OCI-M2 (cell line): ENCODE data around the gene CUL2.
"Not testable (repeated sequence)": the region's sequence is repeated elsewhere in the genome, so short reads cannot be mapped to it uniquely, and the experiment has no call there.

Experiments
- DNase-seq: peaks from one replicate; lab custom pipeline; 2025; ENCODE audit not compliant: unreplicated experiment; lab: John Stamatoyannopoulos, UW

CUL2 gene

DNA sequence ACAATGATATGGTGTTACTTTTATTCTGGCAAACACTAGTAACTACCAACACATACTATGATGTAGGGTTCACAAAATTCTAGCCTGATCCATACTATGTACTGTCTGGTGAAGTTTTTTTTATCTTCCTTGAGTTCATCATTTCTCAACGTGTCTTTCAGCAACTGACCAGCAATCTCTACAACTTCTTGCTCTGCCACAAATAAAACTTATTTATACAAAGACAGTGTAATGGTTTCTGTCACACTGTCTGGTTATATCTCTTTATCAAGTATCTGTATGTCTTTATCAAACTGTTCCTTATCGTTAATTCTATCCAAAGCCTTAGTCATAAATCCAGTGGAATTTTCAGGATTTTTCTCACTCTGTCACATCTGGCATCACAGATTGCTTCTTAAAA is 69.7 kb downstream of the CUL2 start:
- DNase-seq = no peak

DNA sequence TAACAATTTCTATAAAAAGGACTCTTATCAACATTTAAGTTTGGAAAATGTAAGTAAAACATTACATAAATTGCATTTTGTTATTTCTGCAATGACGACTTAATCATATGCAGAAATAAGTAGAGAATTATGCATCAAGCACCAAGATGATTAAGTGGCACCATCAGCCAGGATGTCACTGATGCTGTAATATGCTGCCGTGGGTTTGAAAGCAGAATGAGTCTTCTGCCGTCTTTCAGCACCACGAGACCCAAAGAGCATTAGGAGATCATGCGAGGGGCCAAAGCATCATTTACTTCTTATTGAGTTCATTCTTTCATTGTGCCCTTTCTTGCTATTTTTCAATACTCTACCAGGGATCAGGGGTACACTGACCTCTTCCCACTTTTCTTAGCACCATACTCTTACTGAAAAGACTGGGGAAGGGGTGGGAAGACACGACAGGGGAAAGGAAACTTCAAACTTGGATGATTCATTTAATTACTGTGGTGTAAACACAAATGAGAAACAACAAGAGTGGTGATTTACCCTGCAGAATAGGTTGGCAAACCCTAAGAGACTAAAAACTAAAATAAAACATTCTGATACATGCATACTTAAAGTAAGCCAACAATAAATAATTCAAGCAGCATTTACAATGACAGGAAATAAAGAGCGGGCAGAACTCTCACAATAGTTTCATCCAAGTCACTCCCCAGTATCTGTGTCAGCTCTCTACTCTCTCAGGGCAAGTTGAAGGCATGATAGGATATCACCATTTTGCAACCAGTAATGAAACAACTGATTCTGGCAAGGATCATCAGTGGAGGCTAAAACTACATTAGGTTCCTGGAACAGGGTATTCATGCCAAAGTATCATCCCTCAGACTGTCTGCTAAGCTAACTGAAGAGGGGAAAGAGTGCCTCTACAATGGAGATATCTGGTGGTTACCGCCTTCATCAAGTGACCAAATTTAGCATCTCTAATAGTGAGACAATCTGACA is 70.8 kb downstream of the CUL2 start:
- DNase-seq = no peak

DNA sequence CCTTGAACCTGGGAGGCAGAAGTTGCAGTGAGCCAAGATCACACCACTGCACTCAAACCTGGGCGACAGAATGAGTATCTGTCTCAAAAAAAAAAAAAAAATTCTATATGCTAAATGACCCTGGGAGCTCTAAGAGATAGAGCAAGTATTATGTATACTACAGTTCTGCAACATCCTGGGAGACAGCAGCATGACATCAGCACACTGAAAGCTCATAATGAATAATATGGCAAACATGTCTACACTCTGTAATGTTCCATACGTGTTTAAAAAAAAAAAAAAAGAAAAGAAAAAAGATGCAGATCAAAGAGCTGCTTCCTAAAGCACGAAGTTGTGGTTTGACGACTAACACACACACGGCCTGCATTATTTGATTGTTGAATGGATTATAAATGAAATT is 72.5 kb downstream of the CUL2 start:
- no peak for DNase-seq

DNA sequence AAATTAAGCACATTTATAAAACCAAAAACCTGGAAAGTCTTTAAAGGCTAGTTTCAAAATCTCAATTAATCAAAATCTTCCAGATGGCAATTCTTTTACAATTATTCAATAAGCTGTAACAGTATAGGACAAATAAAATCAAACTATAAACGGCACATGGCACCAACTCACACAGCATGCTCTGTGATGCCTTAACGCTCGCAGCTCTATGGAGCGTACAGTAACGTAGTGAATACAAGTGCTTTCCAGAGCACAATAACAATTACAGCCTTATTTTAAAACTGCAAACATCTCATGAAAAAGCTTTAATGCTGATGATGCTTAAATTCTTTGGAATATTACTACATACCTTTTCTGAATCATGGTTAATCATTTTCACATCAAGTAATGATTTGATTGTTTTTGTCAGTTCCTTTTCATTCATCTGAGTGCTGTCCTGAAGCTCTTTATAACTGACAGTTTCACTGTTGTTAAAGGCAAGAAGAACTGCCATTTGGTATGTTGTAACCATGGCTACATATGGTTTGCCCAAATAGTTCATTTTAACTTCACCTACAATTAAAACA is 74.2 kb downstream of the CUL2 start:
- no peak for DNase-seq

- no peak for DNase-seq
Measured at GRCh38 chr10:35012781-35013180, 77.4 kb downstream of the CUL2 start.

- no peak for DNase-seq
Measured at GRCh38 chr10:35011771-35012191, 78.4 kb downstream of the CUL2 start.

DNA sequence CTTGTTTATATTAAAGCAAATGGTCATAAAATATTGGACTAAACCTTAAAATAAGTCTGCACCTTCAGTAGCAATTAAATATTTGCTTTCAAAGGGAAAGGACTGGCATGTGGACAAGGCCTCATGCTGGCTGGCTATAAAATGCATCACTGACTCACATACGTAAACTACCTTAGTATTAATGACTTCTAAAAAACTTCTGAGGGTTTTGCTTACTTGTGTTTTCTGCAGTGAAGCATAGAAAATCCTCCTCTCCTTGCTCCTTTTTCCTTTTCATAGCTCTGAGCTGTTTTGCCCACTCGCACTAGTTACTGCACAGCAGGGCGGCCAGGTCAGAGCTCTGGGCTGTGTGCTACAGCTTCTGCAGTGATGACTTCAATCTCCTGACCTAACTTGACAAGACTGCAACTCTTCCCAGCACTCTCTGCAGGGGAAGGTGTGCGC is 82.3 kb downstream of the CUL2 start:
- DNase-seq = no peak

DNA sequence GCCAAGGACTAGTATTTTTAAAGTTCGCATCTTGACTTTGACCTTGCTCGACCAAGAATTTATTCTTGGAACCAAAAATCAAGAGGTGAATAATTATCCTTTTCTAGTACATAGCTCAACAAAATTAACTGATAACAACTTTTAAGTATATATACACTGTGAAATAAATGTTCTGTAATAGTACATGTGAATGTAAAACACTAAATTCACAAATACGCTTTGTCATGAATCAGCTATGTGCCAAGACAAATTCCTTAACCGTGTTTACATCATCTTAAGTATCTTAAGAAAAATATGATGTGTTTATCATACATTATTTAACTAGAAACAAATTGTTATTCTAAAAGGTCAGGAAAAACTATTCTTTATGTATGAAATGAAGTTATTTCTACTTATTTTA is 83.3 kb downstream of the CUL2 start:
- DNase-seq = no peak

DNA sequence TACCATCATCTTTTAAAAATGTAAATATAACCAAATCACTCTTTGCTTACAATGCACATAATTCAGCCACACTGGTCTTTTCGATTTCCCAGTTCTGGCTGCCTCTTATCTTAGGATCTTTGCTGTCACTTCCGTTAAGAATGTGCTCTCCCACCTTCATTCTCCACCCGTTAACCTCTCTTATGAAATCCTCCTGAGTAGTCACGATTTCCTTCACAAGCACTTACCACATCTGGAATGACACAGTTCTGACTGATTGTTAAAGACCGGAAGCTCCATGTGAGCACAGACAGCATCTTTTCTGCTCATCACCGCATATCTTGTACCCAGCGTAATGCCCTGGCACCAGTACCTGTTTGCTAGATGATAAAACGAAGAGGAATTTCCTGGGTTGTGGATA is 84.3 kb downstream of the CUL2 start:
- no peak for DNase-seq

DNA sequence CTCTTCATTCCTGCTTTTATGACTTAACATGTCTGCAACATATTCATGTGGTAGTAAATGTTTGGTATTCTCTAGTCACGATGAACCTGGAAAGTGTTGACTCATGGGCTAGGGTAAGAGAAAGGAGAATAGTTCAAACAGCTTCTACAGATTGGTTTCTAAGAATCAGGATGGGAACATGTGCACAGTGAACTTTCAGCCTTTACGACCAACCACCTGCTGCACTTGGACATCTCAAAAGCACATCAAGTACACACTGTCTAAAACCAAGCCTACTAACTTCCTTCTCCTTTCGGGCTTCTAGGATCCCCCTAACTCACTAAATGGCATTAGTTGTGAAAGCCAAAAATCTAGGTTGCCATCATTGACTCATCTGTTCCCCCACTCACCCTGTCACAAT is 85.5 kb downstream of the CUL2 start:
- no peak for DNase-seq

DNA sequence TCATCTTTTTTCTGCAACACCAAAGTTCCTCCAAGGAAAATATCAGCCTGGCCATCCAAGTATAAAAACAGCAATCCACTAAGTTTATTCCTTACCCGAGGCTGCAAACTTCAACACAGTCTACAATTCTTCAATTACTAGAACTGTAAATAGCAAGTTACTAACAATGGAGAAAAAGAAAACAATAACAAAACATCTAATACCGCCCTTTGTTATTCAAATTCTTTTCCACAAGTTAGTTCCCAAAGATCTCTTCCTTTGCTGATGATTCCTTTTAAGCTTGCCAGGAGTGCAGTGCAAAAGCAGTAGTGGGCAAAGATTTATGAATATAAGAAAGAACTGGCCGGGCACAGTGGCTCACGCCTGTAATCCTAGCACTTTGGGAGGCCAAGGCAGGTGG is 86.2 kb downstream of the CUL2 start:
- no peak for DNase-seq

- DNase-seq = no peak
Measured at GRCh38 chr10:35000936-35001335, 89.2 kb downstream of the CUL2 start.

- DNase-seq = no peak
Measured at GRCh38 chr10:34999532-34999931, 90.6 kb downstream of the CUL2 start.

GRCh38 chr10:34998940-34999339 is 91.2 kb downstream of the CUL2 start:
- no peak for DNase-seq

DNA sequence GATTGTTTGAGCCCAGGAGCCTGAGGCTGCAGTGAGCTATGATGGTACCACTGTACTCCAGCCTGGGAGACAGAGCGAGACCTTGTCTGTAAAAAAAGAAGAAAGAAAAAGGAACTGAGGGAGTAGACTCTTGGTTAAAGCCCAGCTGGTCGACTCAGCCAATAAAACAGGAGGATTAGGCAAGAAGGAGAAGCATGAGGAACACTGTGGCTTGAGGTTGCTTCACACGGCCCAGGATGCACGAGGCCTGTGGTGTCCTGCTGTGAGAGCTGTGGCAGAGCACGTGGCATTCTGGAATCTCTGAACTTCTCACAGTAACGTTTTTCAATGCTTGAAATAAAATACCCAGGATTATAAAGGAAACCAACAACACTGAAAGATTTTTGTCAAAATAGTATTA is 93.3 kb downstream of the CUL2 start:
- DNase-seq = no peak

DNA sequence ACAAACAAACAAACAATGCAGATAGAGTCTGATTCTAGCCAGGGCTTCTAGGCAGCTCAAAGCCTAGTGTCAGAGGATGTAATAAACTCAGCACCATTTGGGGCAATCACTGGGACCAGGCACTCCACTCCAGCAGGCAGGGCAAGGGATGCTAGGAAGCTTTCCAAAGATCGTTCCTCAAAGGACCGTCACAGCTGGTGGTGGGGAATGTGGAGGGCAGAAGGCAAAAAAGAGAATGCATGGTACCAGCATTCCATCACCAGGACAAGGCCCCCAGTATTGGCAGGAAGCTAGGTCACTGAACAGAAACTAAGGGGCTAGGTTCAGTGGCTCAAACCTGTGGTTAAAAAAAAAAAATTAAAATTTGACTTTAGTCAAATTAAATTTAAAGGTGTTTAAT is 94.2 kb downstream of the CUL2 start:
- no peak for DNase-seq

DNA sequence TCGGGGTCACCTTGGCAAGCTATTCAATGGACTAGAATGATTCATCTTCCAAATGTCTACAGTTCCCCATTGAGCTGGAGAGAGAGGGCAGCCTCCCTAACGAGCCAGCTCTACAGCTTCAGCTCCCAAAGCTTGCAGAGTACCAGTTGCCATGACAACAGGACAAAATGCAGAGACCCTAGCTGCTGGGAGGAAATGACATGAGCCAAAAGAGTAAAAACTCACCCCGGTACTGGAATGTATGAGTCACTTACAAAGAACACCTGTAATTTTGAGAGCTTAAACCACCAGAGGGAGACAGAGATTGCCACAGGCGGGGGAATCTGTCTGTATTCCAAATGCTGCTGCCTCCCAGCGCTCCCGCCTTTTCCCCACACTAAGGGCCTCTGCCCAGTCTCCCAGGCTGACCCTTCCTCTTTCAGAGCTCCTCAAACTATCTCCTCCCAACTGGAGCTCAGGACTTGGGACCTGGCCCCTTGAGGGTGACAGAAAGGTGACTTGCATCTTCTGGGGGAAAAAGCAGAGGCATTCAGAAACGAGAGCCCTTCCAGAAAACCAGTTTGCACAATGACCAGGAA is 95.5 kb downstream of the CUL2 start:
- DNase-seq = no peak

DNA sequence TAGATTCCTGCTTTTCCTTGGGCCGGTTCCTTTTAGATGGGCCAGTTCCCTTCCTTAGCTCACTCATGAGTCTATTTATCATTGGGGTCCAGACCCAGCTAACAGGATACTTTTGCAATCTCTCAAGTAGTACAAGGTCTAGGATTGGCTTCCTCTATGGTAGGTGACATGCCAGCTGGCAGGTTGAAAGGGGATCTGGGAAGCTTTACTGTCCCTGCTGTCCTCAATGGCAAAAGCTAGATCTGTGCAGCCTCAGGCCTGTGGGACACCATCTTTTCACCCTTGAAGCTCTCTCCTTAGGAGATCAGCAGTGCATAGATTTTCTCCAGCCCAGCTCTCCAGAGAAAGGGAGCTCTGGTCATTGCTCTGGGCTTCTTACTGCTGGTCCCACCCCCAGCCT is 96.4 kb downstream of the CUL2 start:
- DNase-seq = no peak

DNA sequence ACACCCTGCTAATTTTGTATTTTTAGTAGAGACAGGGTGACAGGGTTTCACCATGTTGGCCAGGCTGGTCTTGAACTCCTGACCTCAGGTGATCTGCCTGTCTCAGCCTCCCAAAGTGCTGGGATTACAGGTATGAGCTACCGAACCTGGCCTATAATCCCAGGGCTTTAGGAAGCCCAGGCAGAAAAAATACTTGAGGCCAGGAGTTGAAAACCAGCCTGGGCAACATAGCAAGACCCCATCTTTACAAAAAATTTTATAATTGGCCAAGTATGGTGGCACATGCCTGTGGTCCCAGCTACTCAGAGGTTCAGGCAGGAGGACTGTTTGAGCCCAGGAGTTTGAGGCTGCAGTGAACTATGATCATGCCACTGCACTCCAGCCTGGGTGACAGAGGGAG is 99.0 kb downstream of the CUL2 start:
- not testable (repeated sequence) for DNase-seq

GRCh38 chr10:34988397-34989067 is 101.6 kb downstream of the CUL2 start:
- DNase-seq = no peak

DNA sequence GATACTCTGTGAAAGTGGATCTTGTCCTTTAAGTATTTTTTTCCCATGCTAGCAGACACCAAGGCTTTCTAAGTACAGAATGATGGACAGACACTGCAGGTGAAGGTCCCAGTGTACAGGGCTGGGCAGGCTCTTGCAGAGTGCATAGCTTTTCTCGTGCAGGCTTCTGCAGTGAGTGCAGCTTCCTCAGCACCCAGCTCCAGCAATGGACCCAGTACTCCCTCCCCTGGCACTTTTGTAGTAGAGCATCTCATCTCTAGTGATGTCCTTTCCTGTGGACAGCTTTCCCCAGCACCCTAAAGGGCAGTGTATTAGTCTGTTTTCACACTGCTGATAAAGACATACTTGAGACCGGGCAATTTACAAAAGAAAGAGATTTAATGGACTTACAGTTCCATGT is 104.3 kb downstream of the CUL2 start:
- no peak for DNase-seq

- no peak for DNase-seq
Measured at GRCh38 chr10:34985146-34985545, 105.0 kb downstream of the CUL2 start.
